DMS153 (cell line): ENCODE measurements around the gene UBE2C.

ENCODE experiments used
- DNase-seq: peaks from one replicate; lab custom pipeline; 2025; lab: John Stamatoyannopoulos, UW

UBE2C gene

DNA sequence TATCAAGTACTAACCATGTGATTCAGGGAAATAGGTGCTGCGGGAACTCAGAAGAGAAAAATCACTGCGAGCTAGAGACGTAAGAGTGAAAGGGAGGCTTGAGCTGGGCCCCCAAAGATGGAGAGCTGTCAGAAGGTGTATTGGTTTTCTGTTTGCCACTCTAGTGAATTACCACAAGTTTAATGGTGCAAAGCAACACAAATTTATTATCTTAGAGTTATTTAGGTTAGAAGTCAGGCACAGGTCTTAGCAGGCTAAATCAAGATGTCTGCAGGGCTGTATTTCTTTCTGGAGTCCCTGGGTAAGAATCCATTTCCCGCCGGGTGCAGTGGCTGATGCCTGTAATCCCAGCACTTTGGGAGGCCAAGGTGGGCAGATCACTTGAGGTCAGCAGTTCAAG is 47.5 kb downstream of the UBE2C start:
- DNase-seq = no peak

DNA sequence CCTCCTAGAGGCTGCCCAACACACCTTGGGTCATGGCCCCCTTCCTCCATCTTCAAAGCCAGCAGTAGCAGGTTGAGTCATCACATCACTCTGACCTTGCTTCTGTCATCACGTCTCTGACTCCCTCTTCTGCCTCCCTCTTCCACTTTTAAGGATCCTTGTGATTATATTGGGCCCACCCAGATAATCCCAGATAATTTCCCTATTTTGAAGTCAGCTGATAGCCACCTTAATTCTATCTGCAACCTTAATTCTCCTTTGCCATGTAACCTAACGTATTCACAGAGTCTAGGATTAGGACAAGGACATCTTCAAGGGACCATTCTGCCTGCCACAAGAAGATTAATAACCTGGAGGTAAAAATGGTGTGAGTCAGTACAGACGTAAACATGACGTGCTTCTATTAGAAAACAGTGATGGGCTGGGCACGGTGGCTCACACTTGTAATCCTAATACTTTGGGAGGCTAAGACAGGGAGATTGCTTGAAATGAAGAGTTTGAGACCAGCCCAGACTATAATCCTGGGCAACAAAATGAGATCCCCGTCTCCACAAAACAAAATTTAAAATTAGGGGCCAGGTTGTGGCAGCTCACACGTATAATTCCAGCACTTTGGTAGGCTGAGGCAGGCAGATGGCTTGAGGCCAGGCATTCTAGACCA is 48.2 kb downstream of the UBE2C start:
- no peak for DNase-seq

DNA sequence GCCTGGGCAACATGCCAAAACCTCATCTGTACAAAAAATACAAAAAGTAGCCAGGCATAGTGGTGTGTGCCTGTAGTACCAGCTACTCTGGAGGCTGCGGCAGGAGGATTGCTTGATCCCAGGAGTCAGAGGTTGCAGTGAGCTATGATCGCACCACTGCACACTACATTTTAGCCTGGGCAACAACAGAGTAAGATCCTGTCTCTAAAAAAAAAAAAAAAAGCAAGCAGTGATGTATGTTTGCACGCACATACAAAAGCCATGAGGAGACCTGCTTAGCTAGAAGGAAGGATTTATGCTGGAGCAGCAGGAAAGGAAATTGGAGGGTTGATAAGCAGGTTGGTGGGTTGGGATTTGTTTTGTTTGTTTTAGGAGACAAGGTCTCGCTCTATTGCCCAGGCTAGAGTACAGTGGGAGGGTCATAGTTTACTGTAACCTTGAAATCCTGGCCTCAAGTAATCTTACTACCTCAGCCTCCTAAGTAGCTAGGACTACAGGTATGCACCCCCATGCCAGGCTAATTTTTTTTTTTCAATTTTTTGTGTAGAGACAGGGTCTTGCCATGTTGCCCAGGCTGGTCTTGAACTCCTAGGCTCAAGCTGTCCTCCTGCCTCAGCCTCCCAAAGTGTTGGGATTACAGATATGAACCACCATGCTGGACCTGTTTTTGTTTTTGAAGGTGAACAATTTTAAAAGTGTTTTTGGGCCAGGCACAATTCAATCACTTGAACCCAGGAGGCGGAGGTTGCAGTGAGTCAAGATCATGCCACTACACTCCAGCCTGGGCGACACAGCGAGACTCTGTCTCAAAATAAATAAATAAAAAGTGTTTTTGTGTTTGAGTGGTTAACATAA is 49.0 kb downstream of the UBE2C start:
- peak; percentile 44 for DNase-seq

DNA sequence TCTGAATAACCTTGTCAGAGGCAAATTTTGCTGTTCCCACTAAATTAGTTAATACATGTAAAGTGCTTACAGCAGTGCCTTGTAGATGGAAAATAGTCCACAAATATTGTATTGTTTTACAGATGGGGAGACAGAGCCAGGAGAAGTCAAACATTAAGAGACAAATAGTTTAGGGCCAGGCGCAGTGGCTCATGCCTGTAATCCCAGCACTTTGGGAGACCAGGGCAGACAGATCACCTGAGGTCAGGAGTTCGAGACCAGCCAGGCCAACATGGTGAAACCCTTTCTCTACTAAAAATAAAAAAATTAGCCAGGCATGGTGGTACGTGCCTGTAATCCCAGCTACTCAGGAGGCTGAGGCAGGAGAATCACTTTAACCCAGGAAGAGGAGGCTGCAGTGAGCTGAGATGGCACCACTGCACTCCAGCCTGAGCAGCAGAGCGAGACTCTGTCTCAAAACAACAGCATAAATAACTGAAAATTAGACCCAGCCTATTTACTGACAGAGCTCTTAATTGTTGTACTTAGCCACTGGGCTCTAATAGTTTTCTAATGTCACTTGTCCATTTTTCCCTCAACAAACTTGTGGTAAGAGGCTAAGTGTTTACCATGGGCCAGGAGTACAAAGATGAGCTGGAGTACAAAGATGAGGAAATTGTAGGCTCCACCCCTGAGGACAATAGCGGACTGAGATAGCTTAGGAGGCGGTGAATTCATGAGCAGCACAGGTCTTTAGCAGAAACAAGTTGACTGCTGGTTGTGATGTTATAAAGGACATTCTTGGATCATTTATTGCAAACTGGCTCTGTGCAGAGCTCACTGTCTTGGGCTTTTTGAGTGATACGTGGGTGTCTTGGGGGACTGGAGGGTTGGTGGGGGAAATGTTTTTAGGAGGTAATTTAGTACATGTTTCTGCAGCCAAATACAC is 51.4 kb downstream of the UBE2C start:
- peak; percentile 42 for DNase-seq

DNA sequence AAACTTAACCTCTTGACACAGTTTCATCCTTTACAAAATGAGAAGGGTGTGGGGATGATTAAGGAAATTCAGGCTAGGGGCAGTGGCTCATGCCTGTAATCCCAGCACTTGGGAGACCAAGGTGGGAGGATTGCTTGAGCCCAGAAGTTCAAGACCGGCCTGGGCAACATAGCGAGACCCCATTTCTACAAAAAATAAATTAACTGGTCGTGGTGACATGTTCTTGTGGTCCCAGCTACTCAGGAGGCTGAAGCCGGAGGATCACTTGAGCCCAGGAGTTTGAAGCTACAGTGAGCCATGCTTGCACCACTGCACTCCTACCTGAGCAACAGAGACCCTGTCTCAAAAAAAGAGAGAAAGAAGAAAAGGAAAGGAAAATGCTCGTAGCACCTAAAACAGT is 54.0 kb downstream of the UBE2C start:
- DNase-seq = no peak
